ENCODE measurements around the gene PSORS1C2.
"Not testable (repeated sequence)": the region's sequence is repeated elsewhere in the genome, so short reads cannot be mapped to it uniquely, and the experiment has no call there.

- TF ChIP-seq, protein P1, sequence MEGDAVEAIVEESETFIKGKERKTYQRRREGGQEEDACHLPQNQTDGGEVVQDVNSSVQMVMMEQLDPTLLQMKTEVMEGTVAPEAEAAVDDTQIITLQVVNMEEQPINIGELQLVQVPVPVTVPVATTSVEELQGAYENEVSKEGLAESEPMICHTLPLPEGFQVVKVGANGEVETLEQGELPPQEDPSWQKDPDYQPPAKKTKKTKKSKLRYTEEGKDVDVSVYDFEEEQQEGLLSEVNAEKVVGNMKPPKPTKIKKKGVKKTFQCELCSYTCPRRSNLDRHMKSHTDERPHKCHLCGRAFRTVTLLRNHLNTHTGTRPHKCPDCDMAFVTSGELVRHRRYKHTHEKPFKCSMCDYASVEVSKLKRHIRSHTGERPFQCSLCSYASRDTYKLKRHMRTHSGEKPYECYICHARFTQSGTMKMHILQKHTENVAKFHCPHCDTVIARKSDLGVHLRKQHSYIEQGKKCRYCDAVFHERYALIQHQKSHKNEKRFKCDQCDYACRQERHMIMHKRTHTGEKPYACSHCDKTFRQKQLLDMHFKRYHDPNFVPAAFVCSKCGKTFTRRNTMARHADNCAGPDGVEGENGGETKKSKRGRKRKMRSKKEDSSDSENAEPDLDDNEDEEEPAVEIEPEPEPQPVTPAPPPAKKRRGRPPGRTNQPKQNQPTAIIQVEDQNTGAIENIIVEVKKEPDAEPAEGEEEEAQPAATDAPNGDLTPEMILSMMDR (IDR thresholded peaks at IDR 0.05) = not testable (repeated sequence)
- not testable (repeated sequence) for TF ChIP-seq POLR2A (IDR thresholded peaks at IDR 0.05)
Measured at GRCh38 chr6:31165064-31165832, 26.4 kb upstream of the PSORS1C2 start.
